DOHH2 (cell line): Measurements from ENCODE around the gene ROBO2.

ENCODE experiments used
- H3F3A ChIP-seq: fragments of 200-600 bp; sonication (generic), shearing (Covaris generic); 2 replicates; pipeline ENCODE4 v1.6.0; 2016; ENCODE audit warnings: antibody characterized with exemption, mild to moderate bottlenecking; ENCODE audit not compliant: control insufficient read depth, insufficient read depth
- H3K27ac ChIP-seq: fragments of 200-600 bp; sonication (generic); 2 replicates; pipeline ENCODE4 v1.5.1; 2014; ENCODE audit warnings: low read depth, mild to moderate bottlenecking, low read length, moderate library complexity
- H3K27me3 ChIP-seq: fragments of 200-600 bp; sonication (generic); 2 replicates; pipeline ENCODE4 v1.6.1; 2014; ENCODE audit warnings: mild to moderate bottlenecking, low read length, mixed read lengths; ENCODE audit not compliant: control insufficient read depth
- H3K36me3 ChIP-seq: fragments of 200-600 bp; sonication (generic); 2 replicates; pipeline ENCODE4 v1.6.1; 2014; ENCODE audit warnings: mild to moderate bottlenecking, low read length, moderate library complexity, mixed read lengths; ENCODE audit not compliant: control insufficient read depth
- H3K4me1 ChIP-seq: fragments of 200-600 bp; sonication (generic); 2 replicates; pipeline ENCODE4 v1.6.1; 2014; ENCODE audit warnings: mild to moderate bottlenecking, low read length, mixed read lengths; ENCODE audit not compliant: control insufficient read depth
- H3K4me2 ChIP-seq: fragments of 200-600 bp; sonication (generic); 2 replicates; pipeline ENCODE4 v1.6.0; 2014; ENCODE audit warnings: mild to moderate bottlenecking, low read length, moderate library complexity
- H3K4me3 ChIP-seq: fragments of 200-600 bp; sonication (generic); 2 replicates; pipeline ENCODE4 v1.5.1; 2014; ENCODE audit warnings: mild to moderate bottlenecking, low read length, mixed read lengths
- H3K79me2 ChIP-seq: fragments of 200-600 bp; sonication (generic); 2 replicates; pipeline ENCODE4 v1.6.1; 2014; ENCODE audit warnings: mild to moderate bottlenecking, low read length, mixed read lengths; ENCODE audit not compliant: control insufficient read depth
- H3K9me2 ChIP-seq: fragments of 200-600 bp; sonication (generic); replicated peaks from 2 replicates; pipeline ENCODE4 v1.6.1; 2014; ENCODE audit warnings: mild to moderate bottlenecking, low read length, mixed read lengths; ENCODE audit not compliant: control insufficient read depth
- H3K9me3 ChIP-seq: fragments of 200-600 bp; sonication (generic); 2 replicates; pipeline ENCODE4 v1.6.1; 2014; ENCODE audit warnings: antibody characterized with exemption, low read length, mixed read lengths; ENCODE audit not compliant: control insufficient read depth, insufficient read depth
- H4K20me1 ChIP-seq: fragments of 200-600 bp; sonication (generic); 2 replicates; pipeline ENCODE4 v1.6.0; 2014; ENCODE audit warnings: low read depth, mild to moderate bottlenecking, antibody characterized with exemption, low read length, moderate library complexity; ENCODE audit not compliant: control insufficient read depth, insufficient read depth
- CTCF ChIP-seq: fragments of 200-600 bp; sonication (generic); IDR thresholded peaks from one replicate; pipeline ENCODE4 v1.5.1; 2014; ENCODE audit warnings: antibody characterized with exemption, mild to moderate bottlenecking, low read depth, low read length; ENCODE audit not compliant: poor library complexity, severe bottlenecking
- EZH2phosphoT487 ChIP-seq: fragments of 200-600 bp; sonication (generic); IDR thresholded peaks from 2 replicates; pipeline ENCODE4 v1.6.1; 2017; ENCODE audit warnings: borderline replicate concordance, mild to moderate bottlenecking, antibody characterized with exemption, low read length, moderate library complexity, mixed read lengths

Gene ROBO2

GRCh38 chr3:77420336-77420735 lies 380.4 kb downstream of the ROBO2 start:
- H3K4me3 ChIP-seq, result no peak overlapping the region
- H3K4me1 ChIP-seq, result no peaks in the 10 kb centered on the region
- H3F3A ChIP-seq, result no peaks in the 10 kb centered on the region
- no peak overlapping the region for H3K27ac ChIP-seq
- H3K27me3 ChIP-seq, result no peaks in the 10 kb centered on the region
- no peaks in the 10 kb centered on the region for H3K79me2 ChIP-seq
- H3K9me2 ChIP-seq, result no peaks in the 10 kb centered on the region
- H3K9me3 ChIP-seq, result peaks cover 4% of the 10 kb centered on the region; the same call in 1 of the 2 replicates
- H4K20me1 ChIP-seq, result no peaks in the 10 kb centered on the region
- H3K4me2 ChIP-seq, result no peak overlapping the region
- no peak for TF ChIP-seq EZH2phosphoT487
- TF ChIP-seq CTCF, result no peak
- H3K36me3 ChIP-seq, result no peaks in the 10 kb centered on the region

GRCh38 chr3:77421916-77422315 lies 382.0 kb downstream of the ROBO2 start:
- H3F3A ChIP-seq, result no peaks in the 10 kb centered on the region
- no peaks in the 10 kb centered on the region for H3K9me2 ChIP-seq
- no peak overlapping the region for H3K4me3 ChIP-seq
- TF ChIP-seq EZH2phosphoT487 (no peak), CTCF (no peak)
- no peaks in the 10 kb centered on the region for H3K79me2 ChIP-seq
- no peaks in the 10 kb centered on the region for H3K9me3 ChIP-seq
- H3K27ac ChIP-seq, result no peak overlapping the region
- H3K4me2 ChIP-seq, result no peak overlapping the region
- no peaks in the 10 kb centered on the region for H3K4me1 ChIP-seq
- H4K20me1 ChIP-seq, result no peaks in the 10 kb centered on the region
- no peaks in the 10 kb centered on the region for H3K36me3 ChIP-seq
- H3K27me3 ChIP-seq, result no peaks in the 10 kb centered on the region

- H3K9me3 ChIP-seq, result no peaks in the 10 kb centered on the region
- H3K9me2 ChIP-seq, result no peaks in the 10 kb centered on the region
- H3K79me2 ChIP-seq, result no peaks in the 10 kb centered on the region
- H3K27ac ChIP-seq, result no peak overlapping the region
- no peaks in the 10 kb centered on the region for H4K20me1 ChIP-seq
- no peaks in the 10 kb centered on the region for H3F3A ChIP-seq
- no peaks in the 10 kb centered on the region for H3K27me3 ChIP-seq
- H3K4me2 ChIP-seq, result no peak overlapping the region
- no peaks in the 10 kb centered on the region for H3K4me1 ChIP-seq
- no peak overlapping the region for H3K4me3 ChIP-seq
- H3K36me3 ChIP-seq, result no peaks in the 10 kb centered on the region
- TF ChIP-seq EZH2phosphoT487, result no peak
- no peak for TF ChIP-seq CTCF
These were observed 386.6 kb downstream of the ROBO2 start for GRCh38 chr3:77426531-77426930.

GRCh38 chr3:77427528-77427927 lies 387.6 kb downstream of the ROBO2 start:
- Histone ChIP-seq H4K20me1 (no peaks in the 10 kb centered on the region), H3K36me3 (no peaks in the 10 kb centered on the region), H3K79me2 (no peaks in the 10 kb centered on the region), H3K27me3 (no peaks in the 10 kb centered on the region), H3K9me3 (no peaks in the 10 kb centered on the region), H3K4me1 (no peaks in the 10 kb centered on the region), H3K27ac (no peak overlapping the region), H3F3A (no peaks in the 10 kb centered on the region), H3K4me2 (no peak overlapping the region), H3K4me3 (no peak overlapping the region), H3K9me2 (no peaks in the 10 kb centered on the region)
- TF ChIP-seq EZH2phosphoT487, result no peak
- TF ChIP-seq CTCF, result no peak
